Renal pelvis (tissue), 4 donors: Measurements from ENCODE around the gene AGAP1. TPM values are rescaled to one million over a fixed set of nuclear protein-coding genes. Genes with fewer than 3 reads are reported as not detected.

ENCODE experiments used
- DNase-seq: peaks from one replicate; pipeline ENCODE4 v3.0.0-alpha.2; 2013
- polyA plus RNA-seq, 3 donors: library from polyadenylated mRNA; unstranded; fragments of 120-200 nt; gene quantifications; one replicate each; pipeline ENCODE4 v1.2.1, GENCODE V29; 2013; ENCODE audit not compliant: insufficient read length in 3 of 3

Gene AGAP1
- polyA plus RNA-seq, 3 donors: 20.5 to 23.8 (median 21.0) TPM

DNA sequence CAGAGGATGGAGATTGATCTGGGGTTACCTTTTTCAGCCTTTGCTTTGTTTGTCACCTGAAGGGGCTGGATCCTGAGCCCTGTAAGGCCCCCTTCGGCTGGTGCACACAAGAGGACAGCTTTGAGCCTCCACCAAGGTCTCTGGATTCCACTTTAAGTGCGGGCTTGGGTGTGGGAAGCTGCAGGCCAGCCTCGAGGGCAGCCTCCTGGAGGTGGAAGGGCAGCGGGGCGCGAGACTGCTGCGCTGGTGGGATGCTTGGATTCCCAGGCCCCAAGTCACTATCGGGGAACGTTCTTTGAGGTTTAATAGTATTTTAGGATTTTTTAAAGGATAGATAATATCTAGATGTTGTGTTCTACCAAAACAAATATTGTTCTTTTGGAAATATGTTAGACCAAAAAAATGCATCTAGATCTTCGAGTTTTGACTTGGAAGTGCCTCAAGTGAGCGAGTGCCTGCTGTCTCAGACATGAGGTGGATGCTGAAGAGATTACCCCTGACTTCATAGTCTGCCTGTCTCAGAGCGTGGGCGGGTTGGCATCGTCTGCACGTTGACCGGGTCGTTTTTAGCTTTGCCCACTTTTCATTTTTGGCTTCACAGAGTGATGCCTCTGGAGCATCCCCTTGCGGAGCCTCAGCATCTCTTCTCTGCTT is 113.8 kb downstream of the AGAP1 start:
- no peak for DNase-seq

GRCh38 chr2:235608200-235608887 is 114.5 kb downstream of the AGAP1 start:
- DNase-seq: no peak

DNA sequence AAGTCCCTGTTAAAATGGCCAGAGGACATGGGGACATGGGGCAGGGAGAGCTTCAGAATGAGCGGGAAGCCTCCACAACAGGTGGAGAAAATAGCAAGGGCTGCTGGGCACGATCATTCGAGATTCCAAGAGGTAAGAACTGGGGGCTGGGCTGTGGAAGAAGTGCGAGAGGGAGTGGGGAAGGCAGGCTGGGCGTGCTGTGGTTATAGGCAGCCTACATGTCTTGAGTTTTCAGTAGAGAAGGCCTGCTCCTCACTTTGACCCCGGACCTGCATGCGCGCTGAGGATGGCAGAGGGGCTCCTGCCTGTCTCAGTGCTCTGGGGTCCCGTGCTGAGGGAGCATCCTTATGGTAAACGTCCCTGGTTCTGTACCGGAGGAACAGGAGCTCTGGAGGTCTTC is 115.5 kb downstream of the AGAP1 start:
- DNase-seq: no peak

DNA sequence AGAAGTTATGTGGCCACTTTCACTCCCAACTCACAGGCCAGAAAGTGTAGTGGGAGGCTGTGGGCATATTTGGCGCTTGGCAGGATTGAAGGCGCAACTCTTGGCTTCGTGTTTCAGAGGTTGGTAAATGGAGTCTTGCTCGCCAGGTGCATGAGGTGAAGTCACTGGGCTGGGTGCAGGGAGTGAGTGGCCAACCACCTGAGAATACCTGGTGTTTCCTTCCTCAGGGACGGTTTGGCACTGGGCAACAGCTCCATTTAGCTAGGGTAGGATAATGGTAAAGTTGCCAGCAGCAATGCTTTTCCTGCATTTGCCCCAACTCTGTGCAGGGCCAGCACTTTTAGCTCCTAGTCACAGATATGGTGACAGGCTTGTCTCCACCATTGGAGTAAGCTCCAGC is 115.9 kb downstream of the AGAP1 start:
- DNase-seq: no peak

GRCh38 chr2:235610696-235611257 is 116.9 kb downstream of the AGAP1 start:
- no peak for DNase-seq

- no peak for DNase-seq
Observed at GRCh38 chr2:235611349-235611748, 117.5 kb downstream of the AGAP1 start.

DNA sequence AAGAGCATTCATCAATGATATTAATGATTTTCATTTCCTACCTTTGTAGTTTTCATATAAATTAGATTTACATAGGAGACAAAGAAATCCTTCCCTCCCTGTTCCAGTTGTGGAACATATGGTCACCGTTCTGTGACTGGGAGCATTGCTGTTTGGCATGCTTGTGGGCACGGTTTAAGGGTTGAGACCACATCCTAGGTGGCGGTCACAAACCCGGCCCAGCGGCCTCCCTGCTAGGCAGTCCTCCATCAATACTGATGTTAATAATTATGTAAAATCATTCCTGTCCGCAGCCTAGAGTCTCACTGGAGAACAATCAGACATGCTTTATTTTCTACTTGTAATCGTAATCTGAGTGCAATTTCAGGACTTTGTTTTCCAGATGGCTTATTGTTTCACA is 117.9 kb downstream of the AGAP1 start:
- DNase-seq: no peak

- DNase-seq: no peak
Observed at GRCh38 chr2:235612181-235612950, 118.5 kb downstream of the AGAP1 start.

GRCh38 chr2:235613649-235614048 is 119.8 kb downstream of the AGAP1 start:
- no peak for DNase-seq

- DNase-seq: no peak
Observed at GRCh38 chr2:235614176-235614860, 120.5 kb downstream of the AGAP1 start.

GRCh38 chr2:235614900-235615712 is 121.3 kb downstream of the AGAP1 start:
- no peak for DNase-seq

DNA sequence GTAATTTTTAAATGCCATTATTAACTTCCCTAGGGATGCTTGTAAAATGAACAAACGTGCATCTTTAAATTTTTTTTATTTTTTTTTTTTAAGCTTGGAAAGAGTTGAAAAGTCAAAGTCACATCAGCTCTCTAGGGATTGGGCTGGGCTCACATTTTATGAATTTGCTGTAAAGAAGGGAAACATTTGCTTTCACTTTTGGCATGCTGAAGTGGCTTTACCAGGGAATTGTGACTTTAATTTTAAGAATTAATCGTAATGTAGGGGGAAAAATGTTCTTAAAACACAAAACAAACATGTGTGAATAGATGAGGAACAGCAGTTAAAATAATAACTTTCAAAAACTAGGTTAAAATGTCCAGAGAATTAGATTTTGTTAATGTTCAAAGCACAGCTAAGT is 123.0 kb downstream of the AGAP1 start:
- no peak for DNase-seq

GRCh38 chr2:235618039-235618438 is 124.2 kb downstream of the AGAP1 start:
- no peak for DNase-seq

- no peak for DNase-seq
Observed at GRCh38 chr2:235619544-235619943, 125.7 kb downstream of the AGAP1 start.

DNA sequence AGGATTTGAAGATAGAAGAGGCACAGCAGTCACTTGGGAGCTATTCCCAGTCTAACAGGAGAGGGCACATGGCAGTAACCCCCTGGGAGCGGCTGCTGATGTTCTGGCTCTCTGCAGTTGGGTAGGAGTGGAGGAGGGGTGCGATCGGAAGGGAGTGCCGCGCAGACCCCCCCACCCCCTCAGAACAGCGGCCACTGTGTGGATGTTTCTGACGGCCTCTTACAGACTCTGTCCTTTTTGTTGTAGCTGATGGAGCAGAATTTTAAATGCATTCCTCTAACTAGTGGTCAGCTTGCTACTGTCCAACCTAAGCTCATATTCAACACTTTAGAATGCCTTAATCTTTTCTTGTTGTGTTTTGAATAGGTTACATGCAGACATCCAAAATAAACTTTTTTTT is 127.9 kb downstream of the AGAP1 start:
- no peak for DNase-seq

GRCh38 chr2:235623111-235623510 is 129.3 kb downstream of the AGAP1 start:
- no peak for DNase-seq

DNA sequence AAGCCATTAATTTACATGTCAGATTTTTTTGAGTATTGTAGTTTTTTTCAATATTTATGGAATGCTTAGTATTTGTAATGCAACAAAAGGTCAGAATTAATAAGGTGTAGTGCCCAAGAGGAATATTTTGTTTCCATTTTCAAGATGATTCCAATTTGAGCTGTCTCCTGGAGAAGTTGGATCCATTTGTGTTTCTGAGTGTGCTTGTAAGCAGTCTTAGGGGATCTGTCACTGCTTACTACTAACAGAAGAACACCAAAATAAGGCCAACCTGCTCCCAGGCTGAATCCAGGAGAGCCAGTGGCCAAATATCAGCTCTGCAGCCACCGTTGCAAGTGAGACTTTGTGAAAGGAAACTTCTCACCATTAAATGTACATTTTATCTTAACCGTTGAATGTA is 129.9 kb downstream of the AGAP1 start:
- no peak for DNase-seq

DNA sequence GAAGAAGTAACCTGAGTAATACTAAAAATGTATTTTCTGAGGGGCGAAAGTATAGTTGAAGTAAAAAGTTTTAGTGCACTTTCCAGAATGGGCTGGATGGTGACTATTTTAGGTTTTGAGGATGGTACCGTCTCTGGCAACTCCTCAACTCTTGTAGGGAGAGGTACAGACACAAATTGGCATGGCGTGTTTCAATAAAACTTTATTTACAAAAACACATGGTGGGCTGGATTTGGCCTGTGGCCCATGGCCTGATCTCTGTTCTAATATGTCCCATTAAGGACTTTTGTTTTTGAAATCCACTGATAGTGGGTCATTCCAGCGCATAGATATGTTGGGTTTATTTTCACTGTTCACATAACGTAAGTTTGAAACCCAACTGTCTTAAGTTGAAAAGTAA is 132.8 kb downstream of the AGAP1 start:
- no peak for DNase-seq

DNA sequence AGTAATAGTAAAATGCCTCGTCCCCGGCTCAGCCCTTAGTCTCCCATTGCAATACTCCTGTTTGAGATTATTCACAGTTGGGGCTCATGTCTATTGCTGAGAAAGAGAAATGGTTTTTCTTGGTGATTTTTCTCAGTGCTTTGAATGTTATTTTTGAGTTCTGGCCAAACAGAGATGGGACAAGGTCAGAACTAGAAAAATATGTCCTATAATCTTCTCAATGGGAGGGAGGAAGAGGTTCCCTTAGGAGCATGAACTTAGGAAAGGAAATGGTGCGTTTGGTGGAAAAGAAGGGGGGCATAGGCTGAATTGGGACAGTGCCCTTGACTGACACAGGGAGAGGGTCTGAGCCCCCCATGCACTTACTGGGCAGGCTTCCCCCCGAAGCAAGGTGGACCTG is 133.8 kb downstream of the AGAP1 start:
- no peak for DNase-seq

- no peak for DNase-seq
Observed at GRCh38 chr2:235630718-235631296, 137.0 kb downstream of the AGAP1 start.
